ENCODE measurements around the gene TNFRSF1B.

The TNFRSF1B gene

GRCh38 chr1:12142141-12142823 is 24.5 kb upstream of the TNFRSF1B start:
- DNase-seq: no peak

GRCh38 chr1:12142891-12143630 is 23.7 kb upstream of the TNFRSF1B start:
- DNase-seq: no peak

DNA sequence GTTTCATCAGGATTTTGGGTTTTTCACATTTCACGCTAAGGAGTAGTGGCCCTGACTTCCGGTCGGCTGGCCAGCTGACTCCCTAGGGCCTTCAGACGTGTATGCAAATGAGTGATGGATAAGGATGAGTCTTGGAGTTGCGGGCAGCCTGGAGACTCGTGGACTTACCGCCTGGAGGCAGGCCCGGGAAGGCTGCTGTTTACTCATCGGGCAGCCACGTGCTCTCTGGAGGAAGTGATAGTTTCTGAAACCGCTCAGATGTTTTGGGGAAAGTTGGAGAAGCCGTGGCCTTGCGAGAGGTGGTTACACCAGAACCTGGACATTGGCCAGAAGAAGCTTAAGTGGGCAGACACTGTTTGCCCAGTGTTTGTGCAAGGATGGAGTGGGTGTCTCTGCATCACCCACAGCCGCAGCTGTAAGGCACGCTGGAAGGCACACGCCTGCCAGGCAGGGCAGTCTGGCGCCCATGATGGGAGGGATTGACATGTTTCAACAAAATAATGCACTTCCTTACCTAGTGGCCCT is 23.1 kb upstream of the TNFRSF1B start:
- DNase-seq: peak; percentile 53

- no peak for DNase-seq
These were observed 22.6 kb upstream of the TNFRSF1B start for GRCh38 chr1:12144236-12144635.

DNA sequence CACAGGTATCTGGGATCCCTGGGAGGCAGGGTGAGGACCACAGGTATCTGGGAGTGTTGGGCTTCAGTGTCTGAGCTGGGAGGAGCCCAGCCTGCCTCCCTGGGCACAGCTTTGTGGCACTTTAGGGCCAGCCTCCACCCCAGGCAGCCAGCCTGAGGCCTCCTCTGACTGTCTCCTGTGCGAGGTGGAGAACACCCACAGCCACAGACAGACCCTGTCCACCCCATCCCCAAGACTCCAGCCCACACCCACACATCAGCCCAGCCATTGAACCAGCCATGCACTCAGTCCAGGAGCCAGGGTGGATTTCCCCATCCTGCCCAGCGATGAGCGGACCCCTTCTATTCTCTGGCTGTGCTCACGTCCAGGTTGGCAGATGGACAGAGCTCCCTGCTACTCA is 21.8 kb upstream of the TNFRSF1B start:
- DNase-seq: no peak

GRCh38 chr1:12145616-12146342 is 21.0 kb upstream of the TNFRSF1B start:
- DNase-seq: no peak

GRCh38 chr1:12146343-12147112 is 20.3 kb upstream of the TNFRSF1B start:
- DNase-seq: no peak

- no peak for DNase-seq
These were observed 19.5 kb upstream of the TNFRSF1B start for GRCh38 chr1:12147201-12147701.

- DNase-seq: no peak
These were observed 18.4 kb upstream of the TNFRSF1B start for GRCh38 chr1:12148160-12148957.

DNA sequence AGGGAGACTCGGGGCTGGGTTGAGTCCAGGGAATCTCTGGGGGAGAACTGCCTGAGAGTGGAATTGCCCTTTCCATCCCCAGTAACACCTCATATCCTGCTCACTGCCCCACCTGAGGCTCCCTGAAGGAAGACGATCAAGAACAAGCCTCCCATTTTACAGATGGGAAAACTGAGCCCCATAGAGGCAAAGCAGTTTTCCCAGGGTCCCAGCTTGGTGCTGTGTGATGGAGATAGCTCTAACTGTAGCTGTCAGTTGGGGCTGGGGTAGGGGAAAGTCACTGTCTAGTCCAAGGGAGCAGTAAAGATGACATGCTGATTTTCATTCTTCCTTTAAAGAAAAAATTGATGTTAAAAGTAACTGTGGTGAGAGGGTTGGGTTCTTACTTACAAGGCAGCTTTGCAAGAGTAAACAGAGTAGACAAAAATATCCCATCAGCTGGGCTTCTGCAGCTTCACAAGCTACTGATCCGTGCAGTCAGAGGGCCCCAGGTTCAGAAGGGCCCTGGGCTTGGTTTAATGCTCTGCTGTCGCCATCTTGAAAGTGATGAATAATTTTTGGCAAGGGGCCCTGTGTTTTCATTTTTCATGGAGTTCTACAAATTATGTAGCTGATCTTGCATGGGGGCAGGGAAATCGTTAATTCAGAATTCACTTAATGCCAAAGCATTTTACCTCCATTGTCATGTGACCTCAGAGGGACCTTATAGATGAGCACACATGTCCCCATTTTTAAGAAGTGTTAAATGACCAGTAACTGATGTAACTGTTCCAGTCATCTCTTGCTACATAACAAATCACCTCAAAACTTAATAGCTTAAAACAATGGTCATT is 17.6 kb upstream of the TNFRSF1B start:
- DNase-seq: no peak

- no peak for DNase-seq
These were observed 17.0 kb upstream of the TNFRSF1B start for GRCh38 chr1:12149791-12150175.

GRCh38 chr1:12150456-12151200 is 16.2 kb upstream of the TNFRSF1B start:
- peak; percentile 63 for DNase-seq

DNA sequence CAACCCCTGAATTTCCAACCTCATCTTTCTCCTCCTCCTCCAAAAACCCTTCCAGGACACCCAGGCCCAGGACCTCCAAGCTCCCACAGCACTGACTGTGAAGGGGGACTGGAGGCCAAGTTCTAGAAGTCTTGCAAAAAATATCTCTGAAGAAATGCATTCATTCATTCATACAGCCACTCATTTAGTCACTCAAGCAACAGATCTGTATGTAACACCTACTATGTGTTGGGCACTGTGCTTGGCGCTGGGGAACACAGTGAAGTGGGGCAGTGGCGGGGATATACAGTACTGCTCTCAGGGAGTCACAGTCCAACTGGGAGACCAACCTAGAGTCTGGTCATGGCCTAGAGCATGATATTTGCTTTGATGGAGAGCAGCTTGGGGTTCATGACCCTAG is 15.3 kb upstream of the TNFRSF1B start:
- no peak for DNase-seq

GRCh38 chr1:12152113-12152891 is 14.5 kb upstream of the TNFRSF1B start:
- no peak for DNase-seq

DNA sequence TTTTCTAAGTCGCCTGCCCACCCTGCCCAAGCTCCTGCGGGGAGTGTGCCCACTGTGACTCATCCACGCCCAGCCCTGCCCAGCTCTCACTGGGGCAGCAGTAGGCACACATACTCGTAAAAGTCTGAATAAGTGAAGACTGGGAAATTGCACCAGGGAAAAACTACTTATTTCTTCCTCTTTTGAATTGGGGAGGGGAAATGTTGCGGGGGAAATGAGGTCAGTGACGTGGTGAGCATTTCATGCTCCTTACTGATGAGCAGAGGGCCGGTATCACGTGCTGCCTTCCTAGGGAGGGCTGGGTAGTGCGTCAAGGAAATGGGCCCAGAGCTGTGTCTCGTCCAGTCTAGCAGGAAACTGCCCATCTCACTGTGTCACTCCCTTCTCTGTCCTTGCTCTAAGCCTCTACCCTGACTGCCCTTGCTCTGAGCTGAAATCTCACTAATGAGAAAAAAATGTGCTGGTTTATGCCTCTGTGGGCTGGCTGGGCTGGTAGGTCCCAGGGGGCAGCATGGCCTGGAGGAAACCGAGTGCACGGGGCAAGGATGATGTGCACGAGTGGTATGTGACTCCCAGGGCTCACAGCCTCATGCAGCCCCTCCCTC is 13.5 kb upstream of the TNFRSF1B start:
- DNase-seq: peak; percentile 55

DNA sequence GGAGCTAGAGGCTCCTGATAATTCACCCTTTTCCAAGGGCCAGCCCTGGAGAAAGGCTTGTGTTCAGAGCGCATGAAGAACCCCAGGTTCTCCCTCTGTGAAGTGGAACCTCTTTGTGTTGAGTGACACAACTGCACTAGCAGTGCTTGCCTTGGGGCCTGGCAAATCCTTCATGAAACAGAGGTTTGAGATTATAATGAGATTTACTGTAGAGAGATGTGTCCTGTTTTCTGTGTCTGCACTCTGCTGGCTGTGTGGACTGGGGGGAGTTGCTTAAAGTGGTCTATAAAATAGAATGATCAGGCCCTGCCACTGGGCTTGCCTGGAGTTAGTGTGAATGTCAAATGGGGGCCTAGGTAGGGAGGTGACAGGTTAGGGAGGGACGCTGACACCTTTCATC is 11.5 kb upstream of the TNFRSF1B start:
- DNase-seq: no peak

GRCh38 chr1:12157366-12158231 is 9.2 kb upstream of the TNFRSF1B start:
- peak; percentile 84 for DNase-seq
